OCI-M2 (cell line): ENCODE measurements around the gene TOMM70.
"Not testable (repeated sequence)": the region's sequence is repeated elsewhere in the genome, so short reads cannot be mapped to it uniquely, and the experiment has no call there.

Experiments used
- DNase-seq: peaks from one replicate; lab custom pipeline; 2025; ENCODE audit not compliant: unreplicated experiment; lab: John Stamatoyannopoulos, UW

TOMM70 gene

DNA sequence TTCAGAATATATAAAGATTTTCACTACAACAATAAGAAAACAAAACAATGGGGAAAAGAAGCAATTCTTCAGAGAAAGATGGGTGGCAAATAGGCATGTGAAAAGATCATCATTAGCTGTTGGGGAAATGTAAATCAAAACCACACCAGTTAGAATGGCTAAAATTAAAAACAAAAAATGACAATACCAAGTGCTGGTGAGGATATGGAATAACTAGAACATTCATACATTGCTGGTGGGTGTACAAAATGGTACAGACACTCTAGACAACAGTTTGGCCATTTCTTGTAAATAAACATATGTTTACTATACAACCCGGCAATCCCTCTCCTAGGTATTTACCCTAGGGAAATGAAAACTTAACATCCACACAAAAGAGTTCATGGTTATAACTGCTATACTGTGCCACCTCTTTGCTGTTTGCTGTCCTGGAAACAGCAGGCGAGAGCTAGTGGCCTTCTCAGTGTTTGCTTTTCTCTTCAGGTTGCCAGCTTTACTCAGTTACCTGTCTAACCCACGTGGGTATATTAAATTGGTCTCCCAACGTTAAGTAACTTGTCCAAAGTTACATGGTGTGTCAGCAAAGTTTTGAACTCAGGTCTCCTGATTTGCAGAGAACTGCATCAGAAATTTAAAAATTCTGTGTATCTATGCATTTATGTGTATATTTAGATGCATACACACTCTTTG lies 70.9 kb downstream of the TOMM70 start:
- no peak for DNase-seq

DNA sequence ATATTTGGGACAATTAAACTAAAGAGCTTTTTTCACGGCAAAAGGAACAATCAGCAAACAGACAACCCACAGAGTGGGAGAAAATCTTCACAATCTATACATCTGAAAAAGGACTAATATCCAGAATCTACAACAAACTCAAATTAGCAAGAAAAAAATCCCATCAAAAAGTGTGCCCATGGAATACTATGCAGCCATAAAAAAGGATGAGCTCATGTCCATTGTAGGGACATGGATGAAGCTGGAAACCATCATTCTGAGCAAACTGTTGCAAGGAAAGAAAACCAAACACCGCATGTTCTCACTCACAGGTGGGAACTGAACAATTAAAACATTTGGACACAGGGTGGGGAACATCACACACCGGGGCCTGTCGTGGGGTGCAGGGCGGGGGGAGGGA lies 73.5 kb downstream of the TOMM70 start:
- not testable (repeated sequence) for DNase-seq

GRCh38 chr3:100325827-100326226 lies 75.1 kb downstream of the TOMM70 start:
- DNase-seq: no peak

- no peak for DNase-seq
These were observed 76.8 kb downstream of the TOMM70 start for GRCh38 chr3:100324044-100324443.

DNA sequence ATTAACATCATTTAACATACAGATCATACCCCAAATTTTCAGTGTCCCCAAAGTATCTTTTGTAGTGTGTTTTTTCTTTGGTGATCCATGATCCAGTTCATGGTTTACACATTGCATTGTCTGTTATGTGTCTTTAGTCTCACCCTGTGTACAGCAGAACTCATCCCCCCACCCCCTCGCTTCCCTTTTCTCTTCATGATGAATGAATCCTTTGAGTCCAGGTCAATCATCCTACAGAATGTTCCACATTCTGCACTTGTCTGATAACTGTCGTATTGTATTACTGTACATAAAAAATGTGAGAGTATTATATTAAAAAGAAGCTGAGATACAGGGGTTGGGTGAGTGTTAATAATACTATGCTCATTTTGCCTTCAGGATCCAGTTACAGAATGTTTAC lies 80.9 kb downstream of the TOMM70 start:
- no peak for DNase-seq

DNA sequence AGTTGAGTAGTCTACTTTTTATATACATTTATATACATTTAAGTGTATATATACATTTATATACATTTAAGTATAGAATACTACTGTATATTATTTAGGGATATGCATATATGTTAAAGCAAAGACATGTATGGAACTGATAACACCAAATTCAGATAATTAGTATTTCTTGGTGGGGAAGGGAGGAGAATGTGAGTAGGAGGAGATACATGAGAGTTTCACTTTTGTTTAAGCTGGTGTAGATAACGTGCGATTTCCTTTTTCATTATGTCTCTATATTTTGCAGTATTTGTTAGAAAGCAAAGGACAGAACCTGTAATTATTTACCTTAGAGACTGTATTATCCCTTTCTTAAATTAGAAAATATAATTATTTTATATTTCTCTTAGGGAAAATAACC lies 83.0 kb downstream of the TOMM70 start:
- DNase-seq: no peak

GRCh38 chr3:100316641-100317069 lies 84.2 kb downstream of the TOMM70 start:
- no peak for DNase-seq
